GM19023 (cell line): ENCODE data around the gene ASB10.

ENCODE experiments used
- ATAC-seq: cut with Tn5 transposase; IDR thresholded peaks from one replicate; pipeline ENCODE4 v1.9.1; 2021; ENCODE audit warnings: mild to moderate bottlenecking, moderate library complexity; ENCODE audit not compliant: unreplicated experiment

ASB10 gene, protein sequence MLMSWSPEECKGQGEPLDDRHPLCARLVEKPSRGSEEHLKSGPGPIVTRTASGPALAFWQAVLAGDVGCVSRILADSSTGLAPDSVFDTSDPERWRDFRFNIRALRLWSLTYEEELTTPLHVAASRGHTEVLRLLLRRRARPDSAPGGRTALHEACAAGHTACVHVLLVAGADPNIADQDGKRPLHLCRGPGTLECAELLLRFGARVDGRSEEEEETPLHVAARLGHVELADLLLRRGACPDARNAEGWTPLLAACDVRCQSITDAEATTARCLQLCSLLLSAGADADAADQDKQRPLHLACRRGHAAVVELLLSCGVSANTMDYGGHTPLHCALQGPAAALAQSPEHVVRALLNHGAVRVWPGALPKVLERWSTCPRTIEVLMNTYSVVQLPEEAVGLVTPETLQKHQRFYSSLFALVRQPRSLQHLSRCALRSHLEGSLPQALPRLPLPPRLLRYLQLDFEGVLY

DNA sequence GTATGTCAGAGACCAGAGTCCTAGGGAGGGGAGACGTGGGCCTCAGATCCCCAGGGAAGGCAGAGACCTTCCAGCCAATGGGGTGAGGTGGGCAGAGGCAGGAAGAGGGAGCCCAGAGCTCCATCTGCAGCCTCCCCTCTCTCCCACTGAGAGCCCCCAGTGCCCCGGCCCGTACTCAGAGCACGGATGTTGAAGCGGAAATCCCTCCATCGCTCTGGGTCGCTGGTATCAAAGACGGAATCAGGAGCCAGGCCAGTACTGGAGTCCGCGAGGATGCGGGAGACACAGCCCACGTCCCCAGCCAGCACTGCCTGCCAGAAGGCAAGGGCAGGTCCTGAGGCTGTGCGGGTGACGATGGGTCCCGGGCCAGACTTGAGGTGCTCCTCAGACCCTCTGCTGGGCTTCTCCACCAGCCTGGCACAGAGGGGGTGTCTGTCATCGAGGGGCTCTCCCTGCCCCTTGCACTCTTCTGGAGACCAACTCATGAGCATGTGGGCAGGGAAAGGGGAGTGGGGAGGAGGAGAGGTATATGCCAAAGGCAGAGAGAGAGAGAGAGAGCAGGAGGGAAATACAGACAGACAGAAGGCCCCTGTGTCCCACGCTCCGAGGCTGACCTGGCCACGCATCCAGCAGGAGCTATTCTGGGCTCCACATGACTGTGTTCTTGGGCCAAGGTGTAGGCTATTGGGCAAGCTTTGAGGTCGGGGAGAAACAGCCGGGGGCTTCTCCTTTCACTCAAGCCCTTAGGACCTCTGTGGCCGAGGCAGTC, at the start of gene ASB10:
Gene ASB10, minus strand, starts transcription at position 611 of the 769 bp plus-strand sequence. Its CDS starts 120 bp downstream, at position 491.
- no peak for ATAC-seq

DNA sequence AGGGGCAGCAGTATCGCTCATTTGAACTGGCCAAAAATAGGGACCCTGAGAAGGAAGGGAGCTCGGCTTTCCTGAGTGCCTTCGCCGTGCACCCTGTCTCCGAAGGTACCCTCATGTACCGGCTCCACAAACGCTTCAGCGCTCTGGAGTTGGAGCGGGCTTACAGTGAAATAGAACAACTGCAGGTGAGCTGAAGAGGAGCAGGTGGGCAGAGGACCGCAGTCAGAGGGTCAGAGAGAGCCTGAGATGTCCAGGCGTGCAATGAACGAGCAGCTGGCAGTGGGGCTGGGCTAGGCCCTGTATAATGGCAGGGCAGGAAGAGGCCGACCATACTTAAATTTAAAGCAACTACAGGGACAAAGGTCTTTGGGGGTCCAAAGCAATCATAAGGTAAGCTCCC, 49.4 kb upstream of the ASB10 start:
- no peak for ATAC-seq

- ATAC-seq: no peak
Measured at GRCh38 chr7:151235091-151235787, 48.2 kb upstream of the ASB10 start.

GRCh38 chr7:151233804-151234203, 46.8 kb upstream of the ASB10 start:
- no peak for ATAC-seq

- ATAC-seq: peak; percentile 32
Measured at GRCh38 chr7:151232917-151233701, 46.1 kb upstream of the ASB10 start.

DNA sequence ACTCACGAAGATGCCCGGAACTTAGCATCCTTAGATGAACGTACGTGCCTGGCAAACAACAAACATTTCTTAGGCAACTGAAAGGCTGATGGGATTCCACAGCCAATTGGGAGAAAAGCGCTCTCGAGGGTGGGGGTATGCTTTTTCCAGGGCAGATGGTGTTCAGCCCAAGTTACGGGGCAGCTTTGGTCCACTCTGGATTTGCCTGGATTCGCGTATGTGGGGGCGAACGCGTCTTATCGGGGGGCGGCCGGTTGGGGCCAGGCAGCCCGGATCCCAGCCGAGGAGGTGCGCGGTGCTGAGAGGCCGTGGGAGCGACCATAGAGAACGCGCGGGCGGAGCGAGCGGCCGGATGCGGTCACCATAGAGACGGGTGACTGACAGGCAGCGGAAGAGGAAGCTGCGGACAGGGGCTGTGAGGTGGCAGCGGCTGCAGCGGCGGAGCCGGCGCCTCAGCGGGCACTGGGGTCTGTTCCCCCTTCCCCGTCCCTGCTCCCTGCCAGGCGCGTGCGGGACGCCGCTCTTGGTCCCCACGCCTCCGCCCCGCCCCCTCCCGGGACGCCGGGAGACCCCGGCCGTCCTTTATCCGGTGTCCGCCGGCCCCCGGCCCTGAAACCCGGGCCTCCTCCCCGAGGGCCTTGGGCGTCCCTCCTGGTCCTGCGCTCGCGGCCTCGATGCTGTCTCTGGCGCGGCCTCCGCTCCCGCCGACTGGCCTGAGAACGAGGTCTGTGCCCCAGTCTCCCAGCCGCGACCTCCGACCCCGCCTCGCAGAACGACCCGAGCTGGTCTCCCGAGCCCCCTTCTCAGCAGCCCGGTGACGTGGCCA, 45.3 kb upstream of the ASB10 start, which contains the start of gene CHPF2:
Gene CHPF2, plus strand, starts transcription at position 393 of the 826 bp plus-strand sequence. CDS start 1,529 bp downstream, outside the sequence.
- ATAC-seq: peak; percentile 99

DNA sequence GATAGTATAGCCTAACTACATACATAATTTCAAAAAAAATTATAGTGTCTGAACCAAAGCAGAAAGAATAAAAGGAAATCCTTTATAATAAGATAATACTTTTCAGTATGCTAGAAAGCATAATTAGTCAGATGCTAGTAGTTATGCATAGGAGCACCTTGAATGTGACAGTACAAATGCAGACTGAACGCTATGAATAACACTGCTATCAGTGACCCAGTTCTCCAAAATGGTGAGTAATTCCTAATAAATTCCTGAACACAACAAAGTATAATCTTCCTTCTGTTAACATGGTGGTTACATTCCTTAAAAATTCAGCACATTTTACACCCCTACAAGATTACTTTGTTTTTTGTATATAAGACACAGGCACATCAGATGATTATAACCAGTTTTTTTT, 44.0 kb upstream of the ASB10 start:
- no peak for ATAC-seq

- no peak for ATAC-seq
Measured at GRCh38 chr7:151229249-151229648, 42.2 kb upstream of the ASB10 start.

DNA sequence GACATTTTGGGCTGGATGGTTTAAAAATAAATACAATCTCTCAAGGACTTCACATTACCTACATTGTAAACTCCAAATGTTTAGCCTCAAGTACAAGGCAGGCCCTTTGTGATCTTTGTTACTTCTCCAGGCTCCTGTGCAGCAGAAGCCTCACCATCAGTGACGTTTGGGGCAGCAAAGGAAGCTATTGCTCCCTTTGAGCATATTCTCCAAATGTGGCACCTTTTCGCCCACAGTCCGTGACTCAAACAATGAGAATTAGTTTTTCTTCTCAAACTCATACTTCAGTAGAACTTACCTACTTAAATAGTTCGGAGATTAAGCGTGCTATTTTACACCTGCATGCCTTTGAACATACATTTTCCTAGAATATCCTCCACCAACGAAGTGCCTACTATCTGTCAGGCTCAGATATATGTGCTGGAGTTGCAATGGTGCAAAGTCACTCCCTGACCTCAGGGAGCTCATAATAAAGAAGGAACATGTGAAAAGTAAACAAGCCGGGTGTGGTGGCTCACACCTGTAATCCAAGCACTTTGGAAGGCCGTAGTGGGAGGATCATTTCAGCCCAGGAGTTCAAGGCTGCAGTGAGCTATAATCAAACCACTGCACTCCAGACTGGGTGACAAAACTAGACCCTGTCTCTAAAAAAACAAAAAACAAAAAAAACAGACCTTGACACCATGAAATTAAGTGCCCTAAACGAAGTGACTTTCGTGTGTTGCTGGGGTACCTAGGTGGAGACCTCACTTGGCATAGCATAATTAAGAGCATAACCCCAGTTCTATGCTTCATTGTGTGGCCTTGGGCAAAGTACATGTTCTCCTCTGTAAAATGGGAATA, 41.2 kb upstream of the ASB10 start:
- ATAC-seq: no peak

DNA sequence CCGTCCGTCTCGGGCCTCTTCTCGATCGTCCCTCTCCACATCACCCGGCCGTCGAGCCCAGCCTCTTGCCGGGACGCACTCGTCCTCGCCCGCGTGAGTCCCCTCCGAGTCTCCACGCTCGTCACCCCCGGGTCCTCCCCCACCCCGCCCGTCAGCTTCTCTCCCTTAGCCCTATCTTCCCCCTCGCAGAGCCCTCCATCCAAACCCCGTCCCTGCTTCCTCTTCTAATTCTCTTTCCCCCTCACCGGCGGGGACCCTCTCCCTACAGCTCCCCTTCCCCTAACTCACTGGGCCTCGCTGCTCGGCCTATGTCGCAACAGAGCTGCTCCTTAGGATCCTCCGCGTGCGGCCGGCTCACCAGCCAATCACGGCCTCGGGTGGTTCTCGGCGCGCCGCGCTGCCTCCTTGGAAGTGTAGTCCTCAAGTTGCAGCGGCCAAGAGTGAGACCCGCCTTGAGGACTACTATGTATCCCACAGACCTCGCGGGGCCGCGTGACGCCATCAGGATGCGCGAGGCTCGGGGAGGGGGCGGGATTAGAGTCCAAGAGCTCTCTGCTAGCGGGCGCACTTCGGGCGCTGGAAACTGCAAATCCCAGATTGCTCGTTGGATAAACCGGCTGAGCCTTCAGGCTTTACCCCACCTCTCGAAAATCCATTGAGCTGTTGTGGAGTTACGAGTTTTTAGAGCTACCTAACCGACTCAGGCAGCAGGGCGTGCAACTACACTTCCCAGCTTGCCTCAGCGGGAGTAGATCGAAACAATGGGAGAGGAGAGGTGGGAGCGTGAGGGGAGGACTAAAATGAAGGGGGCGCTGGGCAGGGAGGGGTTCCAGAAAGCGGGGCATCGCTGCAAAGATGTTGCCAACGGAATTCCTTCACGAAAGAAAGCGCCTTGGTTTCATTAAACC, 40.1 kb upstream of the ASB10 start, which contains the start of gene ABCF2:
Gene ABCF2, minus strand, starts transcription at position 331 of the 908 bp plus-strand sequence. CDS start 747 bp downstream, outside the sequence.
- ATAC-seq: peak; percentile 100

DNA sequence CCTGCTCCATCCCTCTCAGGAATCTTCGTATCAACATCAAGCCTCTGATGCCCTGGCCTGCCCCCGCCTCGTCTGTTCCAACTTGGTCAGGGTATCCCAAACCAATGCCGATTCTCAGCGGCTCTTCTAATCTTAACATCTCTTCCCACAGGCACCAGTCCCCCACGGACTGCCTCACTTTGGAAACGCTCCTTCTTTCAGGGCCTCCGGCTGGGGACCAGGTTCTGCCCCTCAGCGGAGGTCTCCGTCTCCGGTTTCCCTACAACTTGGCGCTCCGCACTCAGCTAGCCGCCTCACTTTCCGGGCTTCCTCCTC, 39.5 kb upstream of the ASB10 start:
- peak; percentile 7 for ATAC-seq

- no peak for ATAC-seq
Measured at GRCh38 chr7:151225948-151226510, 39.0 kb upstream of the ASB10 start.

- no peak for ATAC-seq
Measured at GRCh38 chr7:151223728-151224127, 36.7 kb upstream of the ASB10 start.

GRCh38 chr7:151218170-151218569, 31.1 kb upstream of the ASB10 start:
- no peak for ATAC-seq

GRCh38 chr7:151215396-151215795, 28.3 kb upstream of the ASB10 start:
- no peak for ATAC-seq

- no peak for ATAC-seq
Measured at GRCh38 chr7:151213826-151214225, 26.8 kb upstream of the ASB10 start.

GRCh38 chr7:151212626-151213025, 25.6 kb upstream of the ASB10 start:
- ATAC-seq: no peak
